IMR-90 (cell line): ENCODE results near the gene IER5L. TPM values are rescaled to one million over a fixed set of nuclear protein-coding genes. Genes with fewer than 3 reads are reported as not detected.
A peak's percentile ranks its signal among the peaks of the same experiment; 100 is the strongest.

Experiments used
- ATAC-seq: fragments of 200-7000 bp; cut with Tn5 transposase; 2 replicates; pipeline ENCODE4 v1.9.1; 2020; ENCODE audit warnings: low read depth, mild to moderate bottlenecking, moderate library complexity
- BruUV-seq: library from RNA; stranded (reverse); fragments of 400-500 nt; replicated peaks from 2 replicates; lab custom pipeline; 2021; lab: Mats Ljungman, UMichigan
- CTCF ChIA-PET: fragments of 300-600 bp; formaldehyde crosslinking; extraction: SDS; loops from one replicate; lab custom pipeline; 2021; ENCODE audit warnings: antibody characterized with exemption; lab: Yijun Ruan, JAX
- POLR2A ChIA-PET: fragments of 300-600 bp; sonication (Branson Sonifier 250); formaldehyde crosslinking; loops from one replicate; lab custom pipeline; 2022; ENCODE audit warnings: antibody characterized with exemption; ENCODE audit not compliant: unreplicated experiment; lab: Charles Lee
- DNase-seq: peaks from one replicate; pipeline ENCODE4 v3.0.0; 2013
- H2AFZ ChIP-seq: replicated peaks from 2 replicates; pipeline ENCODE3; 2013; ENCODE audit warnings: low read length, mild to moderate bottlenecking; ENCODE audit not compliant: poor library complexity
- H2AK5ac ChIP-seq: 2 replicates; pipeline ENCODE4 v1.6.1; 2013; ENCODE audit warnings: low read depth, low read length, inconsistent platforms
- H2AK9ac ChIP-seq: replicated peaks from 2 replicates; pipeline ENCODE3; 2013; ENCODE audit warnings: mild to moderate bottlenecking, low read depth, low read length, moderate library complexity; ENCODE audit not compliant: poor library complexity
- H2BK120ac ChIP-seq: 2 replicates; pipeline ENCODE4 v1.6.1; 2013; ENCODE audit warnings: low read depth, low read length, inconsistent platforms
- H2BK15ac ChIP-seq: 3 replicates; pipeline ENCODE4 v1.6.1; 2013; ENCODE audit warnings: low read depth, low read length, inconsistent platforms
- H2BK20ac ChIP-seq: 2 replicates; pipeline ENCODE4 v1.6.1; 2013; ENCODE audit warnings: low read depth, mild to moderate bottlenecking, inconsistent platforms, low read length, moderate library complexity
- H2BK5ac ChIP-seq: 2 replicates; pipeline ENCODE4 v1.6.1; 2013; ENCODE audit warnings: mild to moderate bottlenecking, low read depth, low read length, inconsistent platforms; ENCODE audit not compliant: poor library complexity, severe bottlenecking
- H3K14ac ChIP-seq: replicated peaks from 2 replicates; pipeline ENCODE4 v1.6.1; 2013; ENCODE audit warnings: low read depth, low read length, inconsistent platforms
- H3K18ac ChIP-seq: 2 replicates; pipeline ENCODE4 v1.6.1; 2013; ENCODE audit warnings: low read depth, low read length, control low read depth
- H3K23ac ChIP-seq: 2 replicates; pipeline ENCODE4 v1.6.1; 2013; ENCODE audit warnings: low read depth, low read length, inconsistent platforms
- H3K27ac ChIP-seq: 2 replicates; pipeline ENCODE4 v1.5.1; 2013; ENCODE audit warnings: mild to moderate bottlenecking, control low read depth, low read length; ENCODE audit not compliant: insufficient read depth
- H3K27me3 ChIP-seq: 2 replicates; pipeline ENCODE4 v1.6.1; 2013; ENCODE audit warnings: low read length; ENCODE audit not compliant: control insufficient read depth, insufficient read depth
- H3K36me3 ChIP-seq: 2 replicates; pipeline ENCODE4 v1.6.1; 2013; ENCODE audit warnings: low read length, mixed read lengths; ENCODE audit not compliant: control insufficient read depth, insufficient read depth
- H3K4ac ChIP-seq: 2 replicates; pipeline ENCODE4 v1.6.1; 2013; ENCODE audit warnings: low read depth, low read length, inconsistent platforms
- H3K4me1 ChIP-seq: 2 replicates; pipeline ENCODE4 v1.6.1; 2013; ENCODE audit warnings: low read length, mixed read lengths; ENCODE audit not compliant: control insufficient read depth, insufficient read depth
- H3K4me2 ChIP-seq: 2 replicates; pipeline ENCODE4 v1.6.1; 2013; ENCODE audit warnings: low read depth, mild to moderate bottlenecking, control low read depth, low read length, moderate library complexity
- H3K4me3 ChIP-seq: 2 replicates; pipeline ENCODE4 v1.5.1; 2013; ENCODE audit warnings: low read depth, mild to moderate bottlenecking, control low read depth, low read length, moderate library complexity; ENCODE audit not compliant: insufficient read depth
- H3K56ac ChIP-seq: 2 replicates; pipeline ENCODE4 v1.6.1; 2013; ENCODE audit warnings: low read length, inconsistent platforms; ENCODE audit not compliant: insufficient read depth; ENCODE audit errors: extremely low read depth
- H3K79me1 ChIP-seq, 2 experiments: 2 replicates each; pipeline ENCODE4 v1.6.1; 2013; ENCODE audit warnings: low read length in 2 of 2, inconsistent platforms in 1 of 2, low read depth in 1 of 2
- H3K9ac ChIP-seq: 2 replicates; pipeline ENCODE4 v1.6.1; 2013; ENCODE audit warnings: low read depth, low read length, control low read depth
- H3K9me1 ChIP-seq: 2 replicates; pipeline ENCODE4 v1.6.1; 2013; ENCODE audit warnings: low read length, inconsistent platforms; ENCODE audit not compliant: insufficient read depth
- H3K9me3 ChIP-seq: 2 replicates; pipeline ENCODE4 v1.6.1; 2013; ENCODE audit warnings: low read length; ENCODE audit not compliant: control insufficient read depth, insufficient read depth
- H4K20me1 ChIP-seq: 2 replicates; pipeline ENCODE4 v1.6.1; 2013; ENCODE audit warnings: low read length, inconsistent platforms; ENCODE audit not compliant: insufficient read depth
- H4K5ac ChIP-seq: 2 replicates; pipeline ENCODE4 v1.6.1; 2013; ENCODE audit warnings: mild to moderate bottlenecking, low read depth, low read length, control low read depth
- H4K8ac ChIP-seq, 2 experiments: 2 replicates each; pipeline ENCODE4 v1.6.1; 2013; ENCODE audit warnings: low read depth in 2 of 2, low read length in 2 of 2, control low read depth in 1 of 2, inconsistent platforms in 1 of 2
- H4K91ac ChIP-seq: 2 replicates; pipeline ENCODE4 v1.6.1; 2013; ENCODE audit warnings: low read depth, low read length, inconsistent platforms; ENCODE audit not compliant: insufficient read depth
- BHLHE40 ChIP-seq: fragments of 150-350 bp; IDR thresholded peaks from 2 replicates; pipeline ENCODE4 v1.6.1; 2016; ENCODE audit warnings: mild to moderate bottlenecking, low read depth, low read length
- CEBPB ChIP-seq: IDR thresholded peaks from 2 replicates; pipeline ENCODE4 v1.6.1; 2012; ENCODE audit warnings: low read depth, low read length, improper control_type of control experiment
- CHD1 ChIP-seq: IDR thresholded peaks from 2 replicates; pipeline ENCODE4 v1.6.1; 2012; ENCODE audit warnings: low read depth, low read length, improper control_type of control experiment
- FOS ChIP-seq: fragments of 150-350 bp; IDR thresholded peaks from 2 replicates; pipeline ENCODE4 v1.6.1; 2016; ENCODE audit warnings: low read depth, low read length
- MAZ ChIP-seq: IDR thresholded peaks from 2 replicates; pipeline ENCODE4 v1.6.1; 2012; ENCODE audit warnings: low read depth, mild to moderate bottlenecking, low read length, improper control_type of control experiment, moderate library complexity, borderline replicate concordance
- MXI1 ChIP-seq: IDR thresholded peaks from 2 replicates; pipeline ENCODE4 v1.6.1; 2012; ENCODE audit warnings: low read depth, mild to moderate bottlenecking, low read length, moderate library complexity, borderline replicate concordance
- NFE2L2 ChIP-seq: fragments of 150-350 bp; IDR thresholded peaks from 2 replicates; pipeline ENCODE4 v1.6.1; 2016; ENCODE audit warnings: low read depth, mild to moderate bottlenecking, low read length
- POLR2A ChIP-seq: IDR thresholded peaks from 2 replicates; pipeline ENCODE4 v1.6.1; 2012; ENCODE audit warnings: mild to moderate bottlenecking, low read depth, low read length
- RAD21 ChIP-seq: IDR thresholded peaks from 2 replicates; pipeline ENCODE4 v1.6.1; 2012; ENCODE audit warnings: low read length, improper control_type of control experiment
- RCOR1 ChIP-seq: IDR thresholded peaks from 2 replicates; pipeline ENCODE4 v1.6.1; 2012; ENCODE audit warnings: mild to moderate bottlenecking, low read length, improper control_type of control experiment; ENCODE audit not compliant: insufficient replicate concordance
- RFX5 ChIP-seq: IDR thresholded peaks from 2 replicates; pipeline ENCODE4 v1.8.0; 2012; ENCODE audit warnings: low read depth, mild to moderate bottlenecking, low read length, moderate library complexity
- SMC3 ChIP-seq: fragments of 150-350 bp; IDR thresholded peaks from 2 replicates; pipeline ENCODE4 v1.6.1; 2016; ENCODE audit warnings: low read depth, mild to moderate bottlenecking, antibody characterized with exemption, low read length, moderate library complexity
- WGBS, 2 experiments: methylation state at CpG; one replicate each; pipeline versions ENCODE4 v1.1.5 to v1.1.7; 2013; ENCODE audit warnings: missing lambda C conversion rate in 2 of 2; ENCODE audit not compliant: insufficient read length in 1 of 2; ENCODE audit errors: extremely low coverage in 2 of 2; 5-methylcytosine and 5-hydroxymethylcytosine counted together
- dilution Hi-C: fragments of 300-500 bp; cut with HindIII; formaldehyde crosslinking; loops from one replicate; pipeline ENCODE4 v1.14.3; 2018; ENCODE audit warnings: low sequenced_read_pairs; ENCODE audit not compliant: unreplicated experiment
- in situ Hi-C: fragments of 300-500 bp; cut with MboI; formaldehyde crosslinking; loops from 3 replicates; pipeline ENCODE4 v1.14.3; 2019; ENCODE audit warnings: low sequenced_read_pairs, inconsistent platforms, mixed read lengths
- intact Hi-C: fragments of 100-400 bp; cut with micrococcal nuclease; formaldehyde crosslinking; loops from 2 replicates; pipeline ENCODE4 v1.10.0; 2022
- polyA plus RNA-seq, 3 experiments: library from polyadenylated mRNA; depleted of rRNA; stranded (reverse); fragments of >200 nt; gene quantifications; 2 replicates each; pipeline ENCODE4 v1.2.3, GENCODE V29; 2012; ENCODE audit warnings: low replicate concordance in 1 of 3
- total RNA-seq: library from RNA; depleted of rRNA; stranded (reverse); fragments of >200 nt; gene quantifications from 2 replicates; pipeline ENCODE4 v1.2.3, GENCODE V29; 2012
- TF ChIP-seq, protein P1 (sequence below): conservative IDR thresholded peaks from 2 replicates; pipeline ENCODE4 v1.5.1; 2012; ENCODE audit warnings: mild to moderate bottlenecking, low read depth, low read length, improper control_type of control experiment
- TF ChIP-seq, protein P2 (sequence below): fragments of 150-350 bp; IDR thresholded peaks from 2 replicates; pipeline ENCODE4 v1.6.1; 2017; ENCODE audit warnings: mild to moderate bottlenecking, antibody characterized with exemption, low read length, low read depth

The IER5L gene
- total and polyA plus RNA-seq, 2 of the 4 experiments (the other 2 are of a cell fraction) = 12.5 to 13.4 TPM

DNA sequence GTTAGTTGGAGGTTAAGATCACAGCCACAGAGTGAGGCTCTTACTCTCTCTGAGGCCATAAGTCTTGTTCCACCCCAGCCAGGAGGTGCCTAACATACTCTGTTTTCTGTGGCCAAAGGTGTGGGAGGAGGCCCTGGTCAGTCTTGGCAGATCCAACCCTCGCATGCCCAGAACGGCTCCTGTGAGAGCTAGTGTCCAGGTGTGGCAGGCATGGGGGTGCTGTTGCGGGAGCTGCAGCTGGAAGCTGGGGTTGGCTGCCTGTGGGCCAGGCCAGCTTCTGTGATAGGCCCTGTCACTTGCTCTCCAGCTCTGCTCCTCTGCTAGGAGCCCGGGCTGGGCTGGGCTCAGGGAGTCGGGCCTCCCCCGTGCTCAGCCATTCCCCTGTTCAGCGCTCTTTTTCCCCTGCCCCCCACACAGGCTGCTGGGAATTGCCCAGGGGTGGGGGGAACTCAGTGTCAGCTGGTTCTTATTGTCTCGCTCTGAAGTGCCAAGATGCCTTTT lies 31.6 kb downstream of the IER5L start:
- TF ChIP-seq, protein P1, sequence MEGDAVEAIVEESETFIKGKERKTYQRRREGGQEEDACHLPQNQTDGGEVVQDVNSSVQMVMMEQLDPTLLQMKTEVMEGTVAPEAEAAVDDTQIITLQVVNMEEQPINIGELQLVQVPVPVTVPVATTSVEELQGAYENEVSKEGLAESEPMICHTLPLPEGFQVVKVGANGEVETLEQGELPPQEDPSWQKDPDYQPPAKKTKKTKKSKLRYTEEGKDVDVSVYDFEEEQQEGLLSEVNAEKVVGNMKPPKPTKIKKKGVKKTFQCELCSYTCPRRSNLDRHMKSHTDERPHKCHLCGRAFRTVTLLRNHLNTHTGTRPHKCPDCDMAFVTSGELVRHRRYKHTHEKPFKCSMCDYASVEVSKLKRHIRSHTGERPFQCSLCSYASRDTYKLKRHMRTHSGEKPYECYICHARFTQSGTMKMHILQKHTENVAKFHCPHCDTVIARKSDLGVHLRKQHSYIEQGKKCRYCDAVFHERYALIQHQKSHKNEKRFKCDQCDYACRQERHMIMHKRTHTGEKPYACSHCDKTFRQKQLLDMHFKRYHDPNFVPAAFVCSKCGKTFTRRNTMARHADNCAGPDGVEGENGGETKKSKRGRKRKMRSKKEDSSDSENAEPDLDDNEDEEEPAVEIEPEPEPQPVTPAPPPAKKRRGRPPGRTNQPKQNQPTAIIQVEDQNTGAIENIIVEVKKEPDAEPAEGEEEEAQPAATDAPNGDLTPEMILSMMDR = no peak
- TF ChIP-seq FOS (no peak), RFX5 (no peak), BHLHE40 (no peak), RCOR1 (no peak), SMC3 (no peak), RAD21 (no peak), POLR2A (no peak), NFE2L2 (no peak), MAZ (no peak), CHD1 (no peak), MXI1 (no peak), CEBPB (no peak)
- TF ChIP-seq, protein P2, sequence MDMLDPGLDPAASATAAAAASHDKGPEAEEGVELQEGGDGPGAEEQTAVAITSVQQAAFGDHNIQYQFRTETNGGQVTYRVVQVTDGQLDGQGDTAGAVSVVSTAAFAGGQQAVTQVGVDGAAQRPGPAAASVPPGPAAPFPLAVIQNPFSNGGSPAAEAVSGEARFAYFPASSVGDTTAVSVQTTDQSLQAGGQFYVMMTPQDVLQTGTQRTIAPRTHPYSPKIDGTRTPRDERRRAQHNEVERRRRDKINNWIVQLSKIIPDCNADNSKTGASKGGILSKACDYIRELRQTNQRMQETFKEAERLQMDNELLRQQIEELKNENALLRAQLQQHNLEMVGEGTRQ = no peak
- Histone ChIP-seq H4K8ac (peak overlapping the region; percentile 83 to 98), H4K91ac (peak overlapping the region; percentile 94), H3K36me3 (peaks cover 36% of the 10 kb centered on the region), H3K9me1 (peaks cover 20% of the 10 kb centered on the region), H2BK120ac (peak overlapping the region; percentile 97), H2AK9ac (peak overlapping the region; percentile 98), H2AFZ (peak overlapping the region; percentile 45), H2BK20ac (peak overlapping the region; percentile 73), H3K9ac (peak overlapping the region; percentile 72), H3K23ac (peak overlapping the region; percentile 75), H2BK5ac (peak overlapping the region; percentile 94), H3K9me3 (no peaks in the 10 kb centered on the region), H3K4me3 (no peak overlapping the region), H3K4ac (peak overlapping the region; percentile 99), H3K27me3 (no peaks in the 10 kb centered on the region), H3K18ac (peak overlapping the region; percentile 83), H4K20me1 (no peaks in the 10 kb centered on the region), H2BK15ac (peak overlapping the region; percentile 53; the same call in 1 of the 3 replicates), H3K4me2 (no peak overlapping the region), H3K14ac (peak overlapping the region; percentile 97), H3K4me1 (peaks cover 44% of the 10 kb centered on the region), H2AK5ac (peak overlapping the region; percentile 98), H3K56ac (peak overlapping the region; percentile 72), H4K5ac (peak overlapping the region; percentile 87), H3K79me1 (peaks cover 21 to 86% of the 10 kb centered on the region in 2 experiments), H3K27ac (peak overlapping the region; percentile 94)
- ATAC-seq = peak; percentile 15
- WGBS, 2 experiments = 67% methylated on average over 3 of the region's 8 CpGs; no CpG with 5 or more reads in 1 of the 2 experiments
- intact Hi-C loops = no loop called here
- POLR2A ChIA-PET = interaction anchor here (0.8 to 1.0 kb wide), 2 partner anchors 26 to 32 kb away, joined by 3 to 4 read pairs; partner anchors contain the start of gene IER5L
- BruUV-seq = no TSS peak
- CTCF ChIA-PET = interaction anchor here (0.5 to 1.5 kb wide), 4 partner anchors 26 to 887 kb away, joined by 3 to 5 read pairs (median 4); no protein-coding TSS in a partner anchor
- DNase-seq = no peak
- dilution Hi-C loops = no loop called here
- in situ Hi-C loops = no loop called here
